ENCODE data around the gene SEMA3E. TPM values are rescaled to one million over a fixed set of nuclear protein-coding genes. Genes with fewer than 3 reads are reported as not detected.

SEMA3E gene
- polyA plus RNA-seq, 1 of the 3 experiments (the other 2 are of a cell fraction) = under 0.01 TPM

GRCh38 chr7:83365746-83366145, 283.2 kb downstream of the SEMA3E start:
- POLR2A ChIA-PET = no interaction called here
- Histone ChIP-seq H3K4me1 (ENCODE audit: control insufficient read depth in 1 of 2, insufficient read depth in 2 of 2, low read depth in 1 of 2, low read length in 1 of 2) (no peaks in the 10 kb centered on the region; a peak in 1 of 4 replicates), H2AFZ (ENCODE audit: low read depth) (no peak overlapping the region), H3K9ac (no peak overlapping the region), H3K4me2 (no peak overlapping the region), H4K20me1 (ENCODE audit: insufficient read depth) (no peaks in the 10 kb centered on the region), H3K4me3 (ENCODE audit: low read depth in 2 of 2, low read length in 1 of 2) (no peak overlapping the region), H3F3A (replicated peaks; ENCODE audit: insufficient read depth) (no peaks in the 10 kb centered on the region), H3K9me2 (no peaks in the 10 kb centered on the region), H3K9me3 (no peaks in the 10 kb centered on the region), H3K27me3 (ENCODE audit: insufficient read depth) (no peaks in the 10 kb centered on the region), H3K79me2 (ENCODE audit: insufficient read depth) (no peaks in the 10 kb centered on the region), H3K27ac (ENCODE audit: low read depth in 2 of 2, low read length in 1 of 2) (no peak overlapping the region), H3K36me3 (replicated peaks in 1 of 2; ENCODE audit: control insufficient read depth in 1 of 2, insufficient read depth in 2 of 2, low read length in 1 of 2) (no peaks in the 10 kb centered on the region)
- CTCF ChIA-PET = interaction anchor here (0.7 to 1.7 kb wide), 14 partner anchors 9 to 628 kb away, joined by 3 to 9 read pairs (median 4); no protein-coding TSS in a partner anchor
- TF ChIP-seq CTCF (IDR thresholded peaks at IDR 0.05) (peak; percentile 63), FOXM1 (IDR thresholded peaks at IDR 0.05; ENCODE audit: low read depth) (no peak), FOXJ3 (CRISPR knock-in tag; IDR thresholded peaks at IDR 0.05) (no peak), SMC3 (IDR thresholded peaks at IDR 0.05; ENCODE audit: low read depth, low read length) (peak; percentile 31), RAD21 (IDR thresholded peaks at IDR 0.05; ENCODE audit: low read length) (peak; percentile 71)
- peak; percentile 18 for DNase-seq

- no peak overlapping the region for H2AFZ ChIP-seq (ENCODE audit: low read depth)
- H3K4me2 ChIP-seq = no peak overlapping the region
- POLR2A ChIA-PET = no interaction called here
- H4K20me1 ChIP-seq (ENCODE audit: insufficient read depth) = no peaks in the 10 kb centered on the region
- no peaks in the 10 kb centered on the region; a peak in 1 of 4 replicates for H3K4me1 ChIP-seq (ENCODE audit: control insufficient read depth in 1 of 2, insufficient read depth in 2 of 2, low read depth in 1 of 2, low read length in 1 of 2)
- CTCF ChIA-PET = interaction anchor here (1.0 to 1.4 kb wide), 5 partner anchors 15 to 622 kb away, joined by 3 to 8 read pairs (median 3); no protein-coding TSS in a partner anchor
- H3K4me3 ChIP-seq (ENCODE audit: low read depth in 2 of 2, low read length in 1 of 2) = no peak overlapping the region
- H3K79me2 ChIP-seq (ENCODE audit: insufficient read depth) = no peaks in the 10 kb centered on the region
- H3K9ac ChIP-seq = no peak overlapping the region
- H3F3A ChIP-seq (replicated peaks; ENCODE audit: insufficient read depth) = no peaks in the 10 kb centered on the region
- no peaks in the 10 kb centered on the region for H3K36me3 ChIP-seq (replicated peaks in 1 of 2; ENCODE audit: control insufficient read depth in 1 of 2, insufficient read depth in 2 of 2, low read length in 1 of 2)
- no peaks in the 10 kb centered on the region for H3K9me2 ChIP-seq
- H3K9me3 ChIP-seq = no peaks in the 10 kb centered on the region
- DNase-seq = no peak
- TF ChIP-seq TEAD4 (IDR thresholded peaks at IDR 0.05; ENCODE audit: borderline replicate concordance, insufficient read depth) = no peak
- TF ChIP-seq FOXM1 (IDR thresholded peaks at IDR 0.05; ENCODE audit: low read depth) = no peak
- TF ChIP-seq, protein P1, sequence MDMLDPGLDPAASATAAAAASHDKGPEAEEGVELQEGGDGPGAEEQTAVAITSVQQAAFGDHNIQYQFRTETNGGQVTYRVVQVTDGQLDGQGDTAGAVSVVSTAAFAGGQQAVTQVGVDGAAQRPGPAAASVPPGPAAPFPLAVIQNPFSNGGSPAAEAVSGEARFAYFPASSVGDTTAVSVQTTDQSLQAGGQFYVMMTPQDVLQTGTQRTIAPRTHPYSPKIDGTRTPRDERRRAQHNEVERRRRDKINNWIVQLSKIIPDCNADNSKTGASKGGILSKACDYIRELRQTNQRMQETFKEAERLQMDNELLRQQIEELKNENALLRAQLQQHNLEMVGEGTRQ (IDR thresholded peaks at IDR 0.05; ENCODE audit: borderline replicate concordance, low read depth, low read length) = no peak
- no peak for TF ChIP-seq CTCF (IDR thresholded peaks at IDR 0.05)
- no peak for TF ChIP-seq RCOR1 (IDR thresholded peaks at IDR 0.05; ENCODE audit: low read length)
- no peak for TF ChIP-seq ELF1 (IDR thresholded peaks at IDR 0.05)
- TF ChIP-seq SMC3 (IDR thresholded peaks at IDR 0.05; ENCODE audit: low read depth, low read length) = no peak
- no peak for TF ChIP-seq CHD2 (IDR thresholded peaks at IDR 0.05; ENCODE audit: low read length, partially characterized antibody)
- no peak for TF ChIP-seq REST (IDR thresholded peaks at IDR 0.05; ENCODE audit: low read depth, low read length)
- no peak for TF ChIP-seq YY1 (IDR thresholded peaks at IDR 0.05; ENCODE audit: low read depth)
- TF ChIP-seq FOXJ3 (CRISPR knock-in tag; IDR thresholded peaks at IDR 0.05) = no peak
- no peak for TF ChIP-seq FOSL2 (IDR thresholded peaks at IDR 0.05; ENCODE audit: borderline replicate concordance, low read depth)
- no peak for TF ChIP-seq GATA2 (CRISPR knock-in tag; IDR thresholded peaks at IDR 0.05)
- no peak for TF ChIP-seq EP300 (IDR thresholded peaks at IDR 0.05; ENCODE audit: borderline replicate concordance in 1 of 2, low read depth in 1 of 2, low read length in 1 of 2)
- TF ChIP-seq EZH2phosphoT487 (IDR thresholded peaks at IDR 0.05; ENCODE audit: borderline replicate concordance, low read depth) = no peak
- WGBS (ENCODE audit: low lambda C conversion rate) = 54% methylated on average over 8 of the region's 8 CpGs
- H3K27me3 ChIP-seq (ENCODE audit: insufficient read depth) = no peaks in the 10 kb centered on the region
- no peak overlapping the region for H3K27ac ChIP-seq (ENCODE audit: low read depth in 2 of 2, low read length in 1 of 2)
These were observed 285.9 kb downstream of the SEMA3E start for GRCh38 chr7:83362871-83363550.

Data from SK-N-SH (cell line).